HepG2 (cell line): ENCODE measurements around the gene SLC16A6. TPM values are rescaled to one million over a fixed set of nuclear protein-coding genes. Genes with fewer than 3 reads are reported as not detected.
A peak's percentile ranks its signal among the peaks of the same experiment; 100 is the strongest.

Source experiments
- CENPX ChIP-seq: sonication (generic); formaldehyde crosslinking; IDR thresholded peaks from 2 replicates; pipeline ENCODE4 v1.9.0; 2021; ENCODE audit warnings: mild to moderate bottlenecking, missing genetic modification reagents, moderate library complexity
- CSRNP2 ChIP-seq: sonication (generic); formaldehyde crosslinking; conservative IDR thresholded peaks from 2 replicates; pipeline ENCODE4 v1.8.0; 2022; ENCODE audit warnings: low read depth, missing genetic modification reagents
- ELF4 ChIP-seq: sonication (generic); formaldehyde crosslinking; IDR thresholded peaks from 2 replicates; pipeline ENCODE4 v1.5.0; 2020; ENCODE audit warnings: missing genetic modification reagents, mild to moderate bottlenecking, moderate library complexity, borderline replicate concordance
- EZH2 ChIP-seq: conservative IDR thresholded peaks from 2 replicates; pipeline ENCODE4 v1.6.1; 2012; ENCODE audit warnings: mild to moderate bottlenecking, low read depth, low read length, moderate library complexity
- KLF11 ChIP-seq: IDR thresholded peaks from 2 replicates; pipeline ENCODE4 v1.6.1; 2016; ENCODE audit warnings: missing compliant biosample characterization
- MAF1 ChIP-seq: sonication (generic); formaldehyde crosslinking; IDR thresholded peaks from 2 replicates; pipeline ENCODE4 v1.5.0; 2020; ENCODE audit warnings: missing genetic modification reagents, borderline replicate concordance
- MIER3 ChIP-seq: IDR thresholded peaks from 2 replicates; pipeline ENCODE4 v1.6.1; 2016; ENCODE audit warnings: missing compliant biosample characterization, borderline replicate concordance
- MTERF4 ChIP-seq: sonication (generic); formaldehyde crosslinking; IDR thresholded peaks from 2 replicates; pipeline ENCODE4 v1.8.0; 2023; ENCODE audit warnings: mild to moderate bottlenecking, missing genetic modification reagents
- PHB2 ChIP-seq: fragments of 450-650 bp; IDR thresholded peaks from 2 replicates; pipeline ENCODE4 v1.6.1; 2018; ENCODE audit not compliant: partially characterized antibody
- RAD21 ChIP-seq: fragments of 450-650 bp; formaldehyde crosslinking; IDR thresholded peaks from 2 replicates; pipeline ENCODE4 v1.5.0; 2020; ENCODE audit warnings: mild to moderate bottlenecking
- TSC22D2 ChIP-seq: sonication (generic); formaldehyde crosslinking; IDR thresholded peaks from 2 replicates; pipeline ENCODE4 v1.5.1; 2020; ENCODE audit warnings: missing genetic modification reagents, mild to moderate bottlenecking, borderline replicate concordance
- ZBED4 ChIP-seq: sonication (generic); formaldehyde crosslinking; IDR thresholded peaks from 2 replicates; pipeline ENCODE4 v1.4.0; 2020; ENCODE audit warnings: missing genetic modification reagents, borderline replicate concordance
- ZFP36L1 ChIP-seq: sonication (generic); formaldehyde crosslinking; IDR thresholded peaks from 2 replicates; pipeline ENCODE4 v1.8.0; 2022; ENCODE audit warnings: mild to moderate bottlenecking, missing genetic modification reagents, moderate library complexity
- ZMYM3 ChIP-seq: sonication (generic); formaldehyde crosslinking; IDR thresholded peaks from 2 replicates; pipeline ENCODE4 v1.5.1; 2020; ENCODE audit warnings: mild to moderate bottlenecking, missing genetic modification reagents
- ZNF501 ChIP-seq: sonication (generic); formaldehyde crosslinking; IDR thresholded peaks from 2 replicates; pipeline ENCODE4 v1.5.1; 2020; ENCODE audit warnings: mild to moderate bottlenecking, moderate library complexity, missing genetic modification reagents
- ZNF879 ChIP-seq: sonication (generic); formaldehyde crosslinking; IDR thresholded peaks from 2 replicates; pipeline ENCODE4 v1.8.1; 2023; ENCODE audit warnings: missing genetic modification reagents
- polyA plus RNA-seq, 8 experiments: library from polyadenylated mRNA; depleted of rRNA in 3 of 8; stranded (reverse) in 7 of 8; unstranded in 1 of 8; fragments of >200 nt; fragmentation: Illumina TruSeq in 4 of 8; extraction: Trizol in 4 of 8; gene quantifications; 2 replicates each; pipeline versions ENCODE4 v1.2.1 to v1.2.3, GENCODE V29; 2011 to 2016; ENCODE audit warnings: low read depth in 4 of 8, missing spikeins in 1 of 8, mixed read lengths in 1 of 8; ENCODE audit not compliant: insufficient read depth in 1 of 8
- total RNA-seq, 5 experiments: library from RNA; depleted of rRNA; stranded (reverse); fragments of >200 nt; fragmentation: Illumina TruSeq; extraction: Trizol; gene quantifications; 2 replicates each; pipeline ENCODE4 v1.2.3, GENCODE V29; 2016; ENCODE audit warnings: low read depth in 1 of 5

The SLC16A6 gene
- total and polyA plus RNA-seq, 2 of the 13 experiments (the other 11 are each of a cell fraction or from before 2014, with no cell fraction given) = 1.1 to 44.7 TPM

- TF ChIP-seq RAD21 (CRISPR knock-in tag) = peak; percentile 60
- 0 out of 2 replicates have a peak, but pooled peaks have one; percentile 81 for TF ChIP-seq ZNF501
- peak; percentile 77 for TF ChIP-seq ZMYM3
- TF ChIP-seq KLF11 = no peak
- no peak for TF ChIP-seq PHB2
- TF ChIP-seq ZBED4 (CRISPR knock-in tag) = no peak
- TF ChIP-seq MAF1 (CRISPR knock-in tag) = no peak
- no peak; the same call in 1 of the 2 replicates for TF ChIP-seq MTERF4 (CRISPR knock-in tag)
- TF ChIP-seq ELF4 (CRISPR knock-in tag) = no peak
- no peak for TF ChIP-seq CSRNP2 (CRISPR knock-in tag)
- TF ChIP-seq CENPX = no peak
- no peak for TF ChIP-seq ZFP36L1 (CRISPR knock-in tag)
- peak; percentile 78 for TF ChIP-seq MIER3 (CRISPR knock-in tag)
- no peak for TF ChIP-seq TSC22D2 (CRISPR knock-in tag)
- TF ChIP-seq ZNF879 (CRISPR knock-in tag) = peak; percentile 82; the same call in 1 of the 2 replicates
- TF ChIP-seq EZH2 = no peak
Measured at GRCh38 chr17:68291836-68292688, 1.1 kb upstream of the SLC16A6 start (continued).
